Measurements from ENCODE around the gene PRR33. TPM values are rescaled to one million over a fixed set of nuclear protein-coding genes. Genes with fewer than 3 reads are reported as not detected.

PRR33 gene
- total and polyA plus RNA-seq, 8 donors = not detected

DNA sequence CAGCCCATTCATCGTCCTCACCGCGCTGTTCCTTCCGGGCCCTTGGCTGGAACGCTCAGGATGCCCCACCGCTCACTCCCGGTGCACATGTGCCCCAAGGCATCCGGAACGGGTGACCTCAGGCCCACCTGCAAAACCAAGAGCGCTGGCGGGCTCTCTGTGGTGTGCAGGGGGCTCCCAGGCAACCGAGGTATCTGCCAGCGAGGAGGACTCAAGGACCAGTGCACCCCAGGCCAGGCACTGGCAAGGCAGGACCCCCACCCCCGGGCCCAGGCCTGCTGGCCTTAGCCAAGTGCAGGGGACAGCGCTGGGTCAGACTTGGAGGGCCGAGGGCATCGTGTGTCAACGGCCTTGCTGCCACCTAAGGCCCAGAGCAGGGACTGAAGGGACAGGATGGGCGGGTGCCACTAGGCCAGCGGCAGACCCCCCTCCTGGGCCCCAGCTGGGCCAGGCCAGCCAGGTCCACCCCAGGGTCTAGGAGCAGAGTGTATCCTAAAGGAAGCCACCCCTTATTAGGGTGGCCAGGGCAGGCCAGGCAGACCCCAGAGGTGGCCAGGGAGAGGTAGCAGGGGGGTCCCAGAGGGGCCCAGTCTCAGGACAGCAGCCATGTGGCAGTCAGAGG lies 36.3 kb upstream of the PRR33 start:
- H3K27me3 ChIP-seq = no peaks in the 10 kb centered on the region
- WGBS, 2 donors = 80 to 82% methylated on average over 20 of the region's 20 CpGs
- ATAC-seq (no peak), FAIRE-seq (no peak), DNase-seq (peak in 3 of 6 donors; percentile 25 to 59 (median 55))
- no peaks in the 10 kb centered on the region for H3K36me3 ChIP-seq
- no peak overlapping the region for H3K4me3 ChIP-seq
- H3K9me3 ChIP-seq = no peaks in the 10 kb centered on the region
- intact Hi-C loops (cut with DNase I) = loop anchor here in 1 of 3 donors (10.0 kb wide), 2 partner anchors 217 to 233 kb away; partner anchors contain the start of gene KRTAP5-6
- TF ChIP-seq, protein P1, sequence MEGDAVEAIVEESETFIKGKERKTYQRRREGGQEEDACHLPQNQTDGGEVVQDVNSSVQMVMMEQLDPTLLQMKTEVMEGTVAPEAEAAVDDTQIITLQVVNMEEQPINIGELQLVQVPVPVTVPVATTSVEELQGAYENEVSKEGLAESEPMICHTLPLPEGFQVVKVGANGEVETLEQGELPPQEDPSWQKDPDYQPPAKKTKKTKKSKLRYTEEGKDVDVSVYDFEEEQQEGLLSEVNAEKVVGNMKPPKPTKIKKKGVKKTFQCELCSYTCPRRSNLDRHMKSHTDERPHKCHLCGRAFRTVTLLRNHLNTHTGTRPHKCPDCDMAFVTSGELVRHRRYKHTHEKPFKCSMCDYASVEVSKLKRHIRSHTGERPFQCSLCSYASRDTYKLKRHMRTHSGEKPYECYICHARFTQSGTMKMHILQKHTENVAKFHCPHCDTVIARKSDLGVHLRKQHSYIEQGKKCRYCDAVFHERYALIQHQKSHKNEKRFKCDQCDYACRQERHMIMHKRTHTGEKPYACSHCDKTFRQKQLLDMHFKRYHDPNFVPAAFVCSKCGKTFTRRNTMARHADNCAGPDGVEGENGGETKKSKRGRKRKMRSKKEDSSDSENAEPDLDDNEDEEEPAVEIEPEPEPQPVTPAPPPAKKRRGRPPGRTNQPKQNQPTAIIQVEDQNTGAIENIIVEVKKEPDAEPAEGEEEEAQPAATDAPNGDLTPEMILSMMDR (IDR thresholded peaks at IDR 0.05) = no peak
- no peaks in the 10 kb centered on the region for H3K4me1 ChIP-seq
- no peak overlapping the region for H3K27ac ChIP-seq

DNA sequence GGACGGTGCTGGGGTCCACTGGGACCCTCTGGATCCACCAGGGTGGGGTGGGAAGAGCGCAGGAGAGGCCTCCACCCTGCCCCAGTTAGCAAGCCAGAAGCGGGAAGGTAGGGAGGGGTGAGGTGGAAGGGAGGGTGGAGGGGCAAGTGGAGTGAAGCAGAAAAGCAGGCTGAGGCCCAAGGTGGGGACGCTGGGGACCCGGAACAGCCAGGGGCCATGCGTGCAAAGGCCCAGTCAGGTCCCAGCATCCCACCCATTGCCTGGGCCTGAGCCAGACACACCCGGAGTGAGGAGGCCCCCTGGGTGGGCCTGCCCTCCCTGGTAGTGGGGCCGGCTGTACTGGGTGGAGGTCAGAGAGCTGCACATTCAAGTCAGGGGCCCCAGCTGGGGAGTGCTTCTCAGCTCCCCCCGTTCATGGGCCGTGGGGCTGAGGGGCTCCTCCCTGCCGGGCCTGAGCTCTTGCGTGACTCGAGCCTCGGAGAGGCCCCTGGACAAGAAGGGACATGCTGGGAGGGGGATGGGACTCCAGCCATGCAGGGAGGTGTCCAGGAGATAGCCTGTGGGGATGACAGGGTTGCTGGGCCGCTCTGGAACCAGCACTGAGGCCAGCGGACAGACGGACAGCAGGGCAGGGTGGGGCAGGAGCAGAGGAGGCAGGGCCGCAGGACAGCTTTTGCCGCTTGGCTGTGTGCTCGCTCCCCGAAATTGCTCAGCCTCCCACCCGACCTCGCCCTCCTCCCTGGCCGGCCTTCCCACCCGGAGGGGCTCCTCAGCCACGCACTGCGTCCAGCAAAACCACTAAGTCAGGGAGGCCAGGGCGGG lies 35.5 kb upstream of the PRR33 start:
- intact Hi-C loops (cut with DNase I) = loop anchor here in 1 of 3 donors (10.0 kb wide), 2 partner anchors 218 to 232 kb away; partner anchors contain the start of gene KRTAP5-6
- Histone ChIP-seq H3K4me1 (no peaks in the 10 kb centered on the region), H3K27ac (no peak overlapping the region), H3K27me3 (no peaks in the 10 kb centered on the region), H3K9me3 (no peaks in the 10 kb centered on the region), H3K36me3 (no peaks in the 10 kb centered on the region), H3K4me3 (no peak overlapping the region)
- 81 to 82% methylated on average over 25 to 28 of the region's 28 CpGs for WGBS, 2 donors
- DNase-seq = peak in 2 of 6 donors; percentile 23 to 50
- TF ChIP-seq, protein P1 (IDR thresholded peaks at IDR 0.05) = no peak
- no peak for FAIRE-seq
- peak in 1 of 4 donors; percentile 7 for ATAC-seq

DNA sequence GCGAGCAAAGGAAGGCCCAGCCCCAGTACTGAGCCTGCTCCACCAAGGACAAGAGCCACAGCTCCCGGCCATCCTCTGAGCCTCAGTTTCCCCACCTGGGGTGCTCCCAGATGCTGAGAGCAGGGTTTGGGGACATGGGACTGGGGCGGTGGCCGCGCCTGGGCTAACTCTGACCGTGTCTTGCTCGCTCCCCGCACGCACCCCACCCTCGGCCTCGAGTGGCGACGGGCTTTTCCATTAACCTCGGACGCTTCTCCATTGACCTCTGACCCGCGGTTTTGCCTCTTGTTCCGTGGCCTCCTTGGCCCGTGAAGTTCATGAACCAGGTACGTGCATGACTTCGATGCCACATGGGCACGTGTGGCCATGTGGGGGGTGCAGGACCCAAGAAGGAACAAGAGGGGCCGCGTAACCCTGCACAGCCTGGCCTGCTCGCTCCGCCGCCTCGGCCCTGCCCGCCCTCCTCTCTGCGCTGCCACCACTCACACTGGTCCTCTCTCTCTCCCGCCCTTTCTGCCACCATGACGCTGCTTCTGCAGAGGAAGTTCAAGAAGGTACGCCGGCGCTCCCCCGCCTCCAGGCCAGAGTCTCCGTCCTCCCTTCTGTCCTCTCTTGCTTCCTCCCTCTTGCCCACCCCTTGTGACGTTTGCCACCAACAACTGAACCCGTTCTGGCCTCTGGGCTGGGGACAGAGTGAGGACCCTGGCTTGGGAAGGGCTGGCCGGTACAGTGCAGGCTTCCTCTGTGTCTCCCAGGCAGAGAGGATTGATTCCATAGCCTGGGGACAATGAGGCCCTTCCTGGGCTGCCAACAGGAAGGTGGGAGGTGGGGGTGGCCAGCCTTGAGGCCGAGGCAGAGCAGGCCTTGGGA lies 34.7 kb upstream of the PRR33 start:
- H3K9me3 ChIP-seq = no peaks in the 10 kb centered on the region
- ATAC-seq (no peak), FAIRE-seq (no peak), DNase-seq (peak in 3 of 6 donors; percentile 18 to 55 (median 48))
- H3K27me3 ChIP-seq = no peaks in the 10 kb centered on the region
- no peak overlapping the region for H3K27ac ChIP-seq
- WGBS, 2 donors = 84 to 93% methylated on average over 40 to 41 of the region's 41 CpGs
- TF ChIP-seq, protein P1 (IDR thresholded peaks at IDR 0.05) = no peak
- H3K36me3 ChIP-seq = no peaks in the 10 kb centered on the region
- no peaks in the 10 kb centered on the region for H3K4me1 ChIP-seq
- intact Hi-C loops (cut with DNase I) = loop anchor here in 1 of 3 donors (10.0 kb wide), 2 partner anchors 218 to 232 kb away; partner anchors contain the start of gene KRTAP5-6
- no peak overlapping the region for H3K4me3 ChIP-seq

DNA sequence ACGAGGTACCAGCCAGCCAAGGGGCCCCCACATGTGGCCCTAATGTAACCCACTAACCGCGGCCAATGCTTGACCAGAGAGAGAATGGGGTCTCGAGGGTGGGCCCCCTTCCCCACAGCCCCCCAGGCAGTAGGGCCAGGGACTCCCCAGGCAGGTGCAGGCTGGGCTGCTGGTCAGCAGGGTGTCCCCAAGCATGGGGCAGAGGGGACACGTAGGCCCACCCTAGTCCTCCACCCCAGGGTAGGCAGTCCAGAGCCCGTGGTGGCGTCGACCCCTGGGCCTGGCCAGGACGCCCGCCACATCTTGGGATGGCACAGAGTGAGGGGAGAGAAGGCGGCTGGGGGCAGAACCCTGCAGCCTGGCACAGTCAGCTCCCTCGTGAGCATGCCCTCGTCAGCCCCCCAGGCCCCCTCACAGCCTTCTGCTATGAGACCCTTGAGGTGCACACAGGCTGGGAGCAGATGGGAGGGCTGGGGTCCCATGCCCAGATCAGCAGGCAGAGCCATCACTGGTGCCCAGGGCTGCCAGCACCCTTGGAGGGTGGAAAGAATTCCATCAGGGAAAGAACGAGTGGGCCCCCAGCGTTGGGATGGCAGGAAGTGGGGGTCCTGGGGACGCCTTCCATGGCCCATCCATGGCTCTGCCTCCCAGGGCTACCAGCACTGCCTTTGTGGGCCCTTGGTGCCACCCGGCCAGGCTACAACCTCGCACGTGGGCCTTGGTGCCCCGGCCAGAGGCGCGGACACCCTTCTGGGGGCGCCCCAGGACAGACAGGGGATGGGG lies 33.9 kb upstream of the PRR33 start:
- DNase-seq = peak in 2 of 6 donors; percentile 23 to 60
- no peak for ATAC-seq
- intact Hi-C loops (cut with DNase I) = loop anchor here in 1 of 3 donors (10.0 kb wide), 2 partner anchors 219 to 231 kb away; partner anchors contain the start of gene KRTAP5-6
- TF ChIP-seq, protein P1 (IDR thresholded peaks at IDR 0.05) = no peak
- WGBS, 2 donors = 77 to 84% methylated on average over 23 of the region's 23 CpGs
- Histone ChIP-seq H3K27me3 (no peaks in the 10 kb centered on the region), H3K4me1 (no peaks in the 10 kb centered on the region), H3K9me3 (no peaks in the 10 kb centered on the region), H3K27ac (no peak overlapping the region), H3K36me3 (no peaks in the 10 kb centered on the region), H3K4me3 (no peak overlapping the region)
- FAIRE-seq = no peak
